ENCODE measurements around the gene FAM50B. TPM values are rescaled to one million over a fixed set of nuclear protein-coding genes. Genes with fewer than 3 reads are reported as not detected.

The FAM50B gene
- total RNA-seq, 1 experiment from 2014 or later, result not detected

DNA sequence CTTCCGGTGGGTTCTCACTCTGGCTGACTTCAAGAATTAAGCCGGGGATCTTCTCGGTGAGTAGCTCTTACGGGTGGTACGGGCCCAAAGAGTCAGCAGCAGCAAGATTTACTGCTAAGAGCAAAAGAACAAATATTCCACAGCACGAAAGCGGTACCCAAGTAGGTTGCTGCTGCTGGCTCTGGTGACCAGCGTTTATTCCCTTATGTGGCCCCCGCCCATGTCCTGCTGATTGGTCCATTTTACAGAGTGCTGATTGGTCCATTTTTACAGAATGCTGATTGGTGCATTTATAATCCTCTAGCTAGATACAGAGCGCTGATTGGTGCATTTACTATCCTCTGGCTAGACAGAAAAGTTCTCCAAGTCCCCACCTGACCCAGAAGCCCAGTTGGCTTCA, 44.3 kb downstream of the FAM50B start:
- Histone ChIP-seq H3K27me3 (no peaks in the 10 kb centered on the region), H3K9me3 (no peaks in the 10 kb centered on the region), H3K36me3 (no peaks in the 10 kb centered on the region), H3K4me3 (no peak overlapping the region)
- DNase-seq, result no peak

GRCh38 chr6:3893917-3894316, 44.7 kb downstream of the FAM50B start:
- Histone ChIP-seq H3K9me3 (no peaks in the 10 kb centered on the region), H3K36me3 (no peaks in the 10 kb centered on the region), H3K27me3 (no peaks in the 10 kb centered on the region), H3K4me3 (no peak overlapping the region)
- DNase-seq, result no peak

GRCh38 chr6:3894590-3895311, 45.6 kb downstream of the FAM50B start:
- Histone ChIP-seq H3K27me3 (no peaks in the 10 kb centered on the region), H3K4me3 (no peak overlapping the region), H3K36me3 (no peaks in the 10 kb centered on the region), H3K9me3 (no peaks in the 10 kb centered on the region)
- no peak for DNase-seq

GRCh38 chr6:3895312-3895653, 46.1 kb downstream of the FAM50B start:
- no peak overlapping the region for H3K4me3 ChIP-seq
- H3K9me3 ChIP-seq, result no peaks in the 10 kb centered on the region
- no peaks in the 10 kb centered on the region for H3K27me3 ChIP-seq
- H3K36me3 ChIP-seq, result no peaks in the 10 kb centered on the region
- no peak for DNase-seq

DNA sequence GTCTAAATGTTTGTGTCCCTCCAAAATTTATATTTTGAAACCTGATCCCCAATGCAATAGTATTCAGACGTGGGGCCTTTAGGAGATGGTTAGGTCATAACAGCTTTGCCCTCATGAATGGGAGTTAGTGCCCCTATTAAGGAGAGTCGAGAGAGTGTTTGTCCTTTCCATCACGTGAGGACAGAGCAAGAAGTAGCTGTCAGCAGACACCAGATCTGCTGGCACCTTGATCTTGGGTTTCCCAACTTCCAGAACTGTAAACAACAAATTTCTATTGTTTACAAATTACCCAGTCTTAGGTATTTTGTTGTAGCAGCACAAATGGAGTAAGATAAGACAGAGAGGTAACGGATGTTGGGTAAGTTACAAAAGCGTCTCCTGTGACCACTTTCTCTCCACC, 46.6 kb downstream of the FAM50B start:
- H3K27me3 ChIP-seq, result no peaks in the 10 kb centered on the region
- DNase-seq, result no peak
- no peaks in the 10 kb centered on the region for H3K36me3 ChIP-seq
- H3K4me3 ChIP-seq, result no peak overlapping the region
- no peaks in the 10 kb centered on the region for H3K9me3 ChIP-seq

DNA sequence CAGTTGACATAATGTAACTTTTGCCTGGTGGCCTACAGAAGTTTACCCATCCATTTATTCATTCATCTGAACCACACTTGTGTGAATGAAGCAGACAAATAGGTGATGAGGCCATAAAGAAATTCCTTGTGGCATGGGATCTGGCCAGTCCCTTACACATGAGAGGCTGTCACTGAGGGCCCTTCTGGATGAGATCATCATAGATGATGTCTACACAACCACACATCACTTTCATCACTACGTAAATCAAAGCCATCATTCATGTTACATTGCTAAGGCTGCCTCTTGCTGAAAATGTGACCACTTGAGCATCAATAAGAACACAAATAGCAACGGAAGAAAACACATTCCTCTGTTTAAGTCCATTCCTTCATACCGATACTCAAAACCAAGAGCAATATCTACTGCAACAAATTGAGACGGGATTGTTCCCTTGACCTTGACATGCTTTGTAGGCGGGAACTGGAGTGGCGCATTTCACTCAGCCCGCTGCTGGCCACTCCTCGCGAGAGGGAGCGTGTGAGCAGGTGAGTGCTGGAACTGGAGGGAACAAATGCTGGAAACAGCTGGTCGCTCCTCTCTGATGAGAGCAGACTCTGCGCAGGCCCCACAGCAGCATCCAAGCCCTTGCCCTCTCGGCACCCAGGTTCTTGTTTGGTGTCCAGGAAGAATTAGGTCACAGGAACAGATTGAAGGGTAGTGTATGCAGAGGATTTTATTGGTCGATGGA, 49.3 kb downstream of the FAM50B start:
- Histone ChIP-seq H3K4me3 (no peak overlapping the region), H3K36me3 (no peaks in the 10 kb centered on the region), H3K9me3 (no peaks in the 10 kb centered on the region), H3K27me3 (no peaks in the 10 kb centered on the region)
- no peak for DNase-seq

- no peak overlapping the region for H3K4me3 ChIP-seq
- no peaks in the 10 kb centered on the region for H3K36me3 ChIP-seq
- no peak for DNase-seq
- H3K9me3 ChIP-seq, result no peaks in the 10 kb centered on the region
- no peaks in the 10 kb centered on the region for H3K27me3 ChIP-seq
Observed at GRCh38 chr6:3899061-3899460, 49.9 kb downstream of the FAM50B start.

DNA sequence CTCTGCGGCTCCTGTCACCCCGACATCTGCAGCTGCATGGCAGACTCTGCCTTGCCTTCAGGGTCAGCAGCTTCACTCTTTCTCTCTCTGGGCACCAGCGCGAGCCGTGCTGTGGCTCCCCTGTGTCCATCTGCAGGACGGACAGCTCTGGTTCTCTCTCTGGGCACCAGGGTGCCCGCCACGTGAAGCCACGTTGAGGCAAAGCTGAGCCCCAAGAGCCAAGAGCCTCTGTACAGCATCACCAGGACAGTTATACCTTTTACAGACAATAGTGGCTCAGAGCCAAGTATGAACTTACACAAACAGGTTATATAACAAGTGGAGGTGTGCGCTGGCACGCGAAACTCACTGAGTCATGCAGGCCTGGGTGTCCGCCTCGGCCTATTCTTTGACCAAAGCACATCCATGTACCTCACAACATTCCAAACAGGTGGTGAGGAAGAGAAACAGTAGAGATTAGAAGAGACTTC, 50.8 kb downstream of the FAM50B start:
- H3K4me3 ChIP-seq, result no peak overlapping the region
- H3K9me3 ChIP-seq, result no peaks in the 10 kb centered on the region
- no peak for DNase-seq
- H3K27me3 ChIP-seq, result no peaks in the 10 kb centered on the region
- no peaks in the 10 kb centered on the region for H3K36me3 ChIP-seq

Other genes starting within 250 kb of the FAM50B start
- 67.9 and 71.9 TPM in 2 replicates for gene PXDC1, start 97.7 kb upstream of the FAM50B start, total RNA-seq (2014; rRNA removed; shearing (Covaris generic); ENCODE audit: low replicate concordance)
- gene FAM217A, start 229.8 kb downstream of the FAM50B start, total RNA-seq (2014; rRNA removed; shearing (Covaris generic); ENCODE audit: low replicate concordance), result not detected in 2 replicates

Measured in MG63 (cell line).